Keratinocyte (primary cell): ENCODE measurements around the gene ANO3. TPM values are rescaled to one million over a fixed set of nuclear protein-coding genes. Genes with fewer than 3 reads are reported as not detected.

Experiments
- DNase-seq: peaks from one replicate; pipeline ENCODE4 v3.0.0-alpha.2; 2011; ENCODE audit warnings: low read depth, missing footprints, low spot score
- FAIRE-seq: peaks from 2 replicates; lab custom pipeline; 2011; peaks lifted over from hg19 to GRCh38; lab: Jason Lieb, UNC
- H2AFZ ChIP-seq: 2 replicates; pipeline ENCODE4 v1.6.0; 2012; ENCODE audit warnings: low read length, control low read depth, inconsistent platforms; ENCODE audit not compliant: control insufficient read depth
- H3K27ac ChIP-seq: 2 replicates; pipeline ENCODE4 v1.5.1; 2011; ENCODE audit warnings: low read length; ENCODE audit not compliant: control insufficient read depth, insufficient read depth
- H3K27me3 ChIP-seq: 3 replicates; pipeline ENCODE4 v1.6.0; 2011; ENCODE audit warnings: low read length; ENCODE audit not compliant: control insufficient read depth, insufficient read depth; ENCODE audit errors: extremely low read depth
- H3K36me3 ChIP-seq, 2 experiments: 2 replicates in 1 of 2; 3 replicates in 1 of 2; pipeline ENCODE4 v1.5.1; 2011; ENCODE audit warnings: low read length in 2 of 2, mild to moderate bottlenecking in 1 of 2; ENCODE audit not compliant: control insufficient read depth in 2 of 2, insufficient read depth in 2 of 2; ENCODE audit errors: extremely low read depth in 1 of 2
- H3K4me1 ChIP-seq: 3 replicates; pipeline ENCODE4 v1.5.1; 2011; ENCODE audit warnings: low read length; ENCODE audit not compliant: control insufficient read depth, insufficient read depth; ENCODE audit errors: extremely low read depth
- H3K4me2 ChIP-seq: 3 replicates; pipeline ENCODE4 v1.6.0; 2011; ENCODE audit warnings: low read depth, low read length; ENCODE audit not compliant: control insufficient read depth, insufficient read depth; ENCODE audit errors: extremely low read depth
- H3K4me3 ChIP-seq, 3 experiments: fragments of 200-600 bp in 1 of 3; sonication (generic) in 1 of 3; 2 replicates in 2 of 3; 3 replicates in 1 of 3; pipeline ENCODE4 v1.5.1; 2011 to 2016; ENCODE audit warnings: low read length in 3 of 3, mild to moderate bottlenecking in 3 of 3, control low read depth in 2 of 3, inconsistent platforms in 1 of 3, low read depth in 1 of 3, mixed read lengths in 1 of 3, mixed run types in 1 of 3, moderate library complexity in 1 of 3; ENCODE audit not compliant: control insufficient read depth in 2 of 3, insufficient read depth in 2 of 3; ENCODE audit errors: extremely low read depth in 1 of 3
- H3K79me2 ChIP-seq: 2 replicates; pipeline ENCODE4 v1.6.0; 2012; ENCODE audit warnings: low read length; ENCODE audit not compliant: control insufficient read depth, insufficient read depth
- H3K9ac ChIP-seq: 3 replicates; pipeline ENCODE4 v1.6.0; 2011; ENCODE audit warnings: low read length; ENCODE audit not compliant: control insufficient read depth, insufficient read depth; ENCODE audit errors: extremely low read depth
- H3K9me1 ChIP-seq: 3 replicates; pipeline ENCODE4 v1.6.0; 2011; ENCODE audit warnings: low read length; ENCODE audit not compliant: control insufficient read depth, insufficient read depth; ENCODE audit errors: extremely low read depth
- H3K9me3 ChIP-seq: 2 replicates; pipeline ENCODE4 v1.5.1; 2012; ENCODE audit warnings: low read depth, low read length; ENCODE audit not compliant: control insufficient read depth
- H4K20me1 ChIP-seq: 3 replicates; pipeline ENCODE4 v1.6.0; 2011; ENCODE audit warnings: low read length; ENCODE audit not compliant: control insufficient read depth, insufficient read depth; ENCODE audit errors: extremely low read depth
- EZH2 ChIP-seq: IDR thresholded peaks from one replicate; pipeline ENCODE4 v1.6.1; 2012; ENCODE audit warnings: inconsistent platforms, mild to moderate bottlenecking, low read length, moderate library complexity
- dilution Hi-C: fragments of 300-500 bp; cut with MboI; formaldehyde crosslinking; loops from one replicate; pipeline ENCODE4 v1.7.0; 2020; ENCODE audit warnings: low sequenced_read_pairs; ENCODE audit not compliant: extremely low pct_ligation_motif_present
- polyA plus RNA-seq, 5 experiments: library from polyadenylated mRNA; depleted of rRNA in 3 of 5; stranded (reverse) in 3 of 5; stranded (forward) in 1 of 5; unstranded in 1 of 5; fragments of >200 nt; gene quantifications; 1 replicate in 1 of 5; 2 replicates in 3 of 5; 3 replicates in 1 of 5; pipeline versions ENCODE4 v1.2.1 to v1.2.3, GENCODE V29; 2011 to 2012; ENCODE audit warnings: missing spikeins in 2 of 5, low read depth in 1 of 5, low replicate concordance in 1 of 5
- TF ChIP-seq, protein P1 (sequence below), 3 experiments: IDR thresholded peaks in 1 of 3; conservative IDR thresholded peaks in 1 of 3; optimal IDR thresholded peaks in 1 of 3; 2 replicates in 2 of 3; 3 replicates in 1 of 3; pipeline versions ENCODE3 to v1.5.1; 2011; ENCODE audit warnings: low read length in 3 of 3, mild to moderate bottlenecking in 3 of 3, moderate library complexity in 2 of 3, control low read depth in 1 of 3, inconsistent platforms in 1 of 3; ENCODE audit not compliant: insufficient read depth in 2 of 3; ENCODE audit errors: extremely low read depth in 1 of 3

Gene ANO3
- polyA plus RNA-seq, 1 donor (not counting 4 experiments of a cell fraction or from before 2014, with no cell fraction given): 0.01 TPM

DNA sequence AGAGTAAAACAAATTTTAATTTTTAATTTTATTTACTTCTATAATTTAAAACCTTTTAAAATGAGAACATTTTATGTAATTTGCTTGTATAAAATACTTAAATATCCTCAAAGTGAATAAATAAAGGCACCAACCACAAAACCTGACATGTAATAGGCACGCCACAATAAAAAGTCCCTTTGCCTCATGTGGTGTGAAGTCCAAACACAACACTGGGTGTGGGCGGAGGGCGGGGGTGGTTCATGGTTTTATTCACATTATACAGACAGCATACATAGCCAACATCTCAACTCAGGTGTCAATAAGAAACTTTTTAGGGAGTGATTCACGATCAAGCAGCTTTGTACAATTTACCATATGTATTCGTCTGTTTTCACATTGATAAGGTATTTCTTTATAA, 107.9 kb downstream of the ANO3 start:
- Histone ChIP-seq H3K79me2 (no peaks in the 10 kb centered on the region), H3K9ac (no peak overlapping the region), H3K27ac (no peak overlapping the region), H3K9me3 (no peaks in the 10 kb centered on the region), H3K9me1 (no peaks in the 10 kb centered on the region), H3K36me3 (no peaks in the 10 kb centered on the region), H3K27me3 (no peaks in the 10 kb centered on the region), H3K4me3 (no peak overlapping the region), H3K4me2 (no peak overlapping the region), H4K20me1 (no peaks in the 10 kb centered on the region), H3K4me1 (no peaks in the 10 kb centered on the region), H2AFZ (no peak overlapping the region)
- dilution Hi-C loops: no loop called here
- FAIRE-seq: no peak
- no peak for DNase-seq
- no peak for TF ChIP-seq EZH2
- TF ChIP-seq, protein P1, sequence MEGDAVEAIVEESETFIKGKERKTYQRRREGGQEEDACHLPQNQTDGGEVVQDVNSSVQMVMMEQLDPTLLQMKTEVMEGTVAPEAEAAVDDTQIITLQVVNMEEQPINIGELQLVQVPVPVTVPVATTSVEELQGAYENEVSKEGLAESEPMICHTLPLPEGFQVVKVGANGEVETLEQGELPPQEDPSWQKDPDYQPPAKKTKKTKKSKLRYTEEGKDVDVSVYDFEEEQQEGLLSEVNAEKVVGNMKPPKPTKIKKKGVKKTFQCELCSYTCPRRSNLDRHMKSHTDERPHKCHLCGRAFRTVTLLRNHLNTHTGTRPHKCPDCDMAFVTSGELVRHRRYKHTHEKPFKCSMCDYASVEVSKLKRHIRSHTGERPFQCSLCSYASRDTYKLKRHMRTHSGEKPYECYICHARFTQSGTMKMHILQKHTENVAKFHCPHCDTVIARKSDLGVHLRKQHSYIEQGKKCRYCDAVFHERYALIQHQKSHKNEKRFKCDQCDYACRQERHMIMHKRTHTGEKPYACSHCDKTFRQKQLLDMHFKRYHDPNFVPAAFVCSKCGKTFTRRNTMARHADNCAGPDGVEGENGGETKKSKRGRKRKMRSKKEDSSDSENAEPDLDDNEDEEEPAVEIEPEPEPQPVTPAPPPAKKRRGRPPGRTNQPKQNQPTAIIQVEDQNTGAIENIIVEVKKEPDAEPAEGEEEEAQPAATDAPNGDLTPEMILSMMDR (optimal IDR thresholded peaks at IDR 0.05 in 1 of 3, IDR thresholded peaks at IDR 0.05 in 1 of 3, conservative IDR thresholded peaks at IDR 0.05 in 1 of 3; ENCODE audit: extremely low read depth in 1 of 3, insufficient read depth in 2 of 3, low read length in 3 of 3): no peak

DNA sequence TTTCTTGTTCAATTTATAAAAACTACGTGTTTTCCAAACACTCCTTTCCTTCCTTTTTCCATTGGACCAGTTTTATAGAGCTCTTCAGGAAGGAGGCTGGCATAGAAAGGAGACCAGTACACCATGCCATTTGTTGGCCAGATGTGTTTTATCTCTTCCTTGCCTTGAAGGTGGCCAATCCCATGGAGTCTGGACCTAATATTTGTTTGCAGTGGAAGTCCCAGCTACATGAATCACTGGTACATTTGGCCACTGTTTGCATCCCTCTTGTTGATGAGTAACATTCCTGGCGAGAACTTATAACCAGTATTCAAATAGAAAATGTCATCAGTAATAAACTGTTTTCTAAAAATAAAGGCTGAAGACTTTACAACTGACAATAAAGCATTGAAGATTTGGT, 110.2 kb downstream of the ANO3 start:
- H4K20me1 ChIP-seq: no peaks in the 10 kb centered on the region
- no peak overlapping the region for H3K27ac ChIP-seq
- no peaks in the 10 kb centered on the region for H3K4me1 ChIP-seq
- DNase-seq: no peak
- H3K4me3 ChIP-seq: no peak overlapping the region
- H3K4me2 ChIP-seq: no peak overlapping the region
- H3K36me3 ChIP-seq: no peaks in the 10 kb centered on the region
- no peaks in the 10 kb centered on the region for H3K9me3 ChIP-seq
- no peak for TF ChIP-seq EZH2
- H2AFZ ChIP-seq: no peak overlapping the region
- no peaks in the 10 kb centered on the region for H3K9me1 ChIP-seq
- no peaks in the 10 kb centered on the region for H3K27me3 ChIP-seq
- H3K79me2 ChIP-seq: no peaks in the 10 kb centered on the region
- FAIRE-seq: no peak
- no peak overlapping the region for H3K9ac ChIP-seq
- dilution Hi-C loops: no loop called here

DNA sequence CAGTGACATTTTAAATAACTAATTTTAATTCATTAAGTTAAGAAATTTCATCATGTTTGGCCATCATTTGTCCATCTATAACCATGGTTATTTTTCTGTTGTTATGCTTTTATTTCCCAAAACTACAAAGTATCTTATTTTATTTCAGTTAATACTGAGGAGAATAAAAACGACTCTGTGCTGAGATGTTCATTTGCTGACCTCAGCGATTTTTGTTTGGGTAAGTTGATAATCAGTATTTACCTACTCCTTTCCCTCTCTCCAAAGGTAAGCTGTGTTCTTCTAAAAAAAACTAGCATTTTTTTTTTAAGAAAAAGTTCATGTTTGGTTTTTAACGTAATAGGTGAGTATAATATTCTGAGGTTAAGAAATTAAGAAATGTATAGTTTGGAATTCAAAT, 111.7 kb downstream of the ANO3 start:
- no peak overlapping the region for H3K9ac ChIP-seq
- H3K4me3 ChIP-seq: no peak overlapping the region
- no peaks in the 10 kb centered on the region for H4K20me1 ChIP-seq
- no peak overlapping the region for H3K4me2 ChIP-seq
- FAIRE-seq (no peak), DNase-seq (no peak)
- H3K36me3 ChIP-seq: no peaks in the 10 kb centered on the region
- dilution Hi-C loops: no loop called here
- H3K4me1 ChIP-seq: no peaks in the 10 kb centered on the region
- H3K27ac ChIP-seq: no peak overlapping the region
- no peaks in the 10 kb centered on the region for H3K9me1 ChIP-seq
- H3K27me3 ChIP-seq: no peaks in the 10 kb centered on the region
- H3K79me2 ChIP-seq: no peaks in the 10 kb centered on the region
- TF ChIP-seq, protein P1 (optimal IDR thresholded peaks at IDR 0.05 in 1 of 3, IDR thresholded peaks at IDR 0.05 in 1 of 3, conservative IDR thresholded peaks at IDR 0.05 in 1 of 3; ENCODE audit: extremely low read depth in 1 of 3, insufficient read depth in 2 of 3, low read length in 3 of 3): no peak
- TF ChIP-seq EZH2: no peak
- no peaks in the 10 kb centered on the region for H3K9me3 ChIP-seq
- no peak overlapping the region for H2AFZ ChIP-seq
